B cell (primary cell): ENCODE measurements around the gene NUDT9. TPM values are rescaled to one million over a fixed set of nuclear protein-coding genes. Genes with fewer than 3 reads are reported as not detected.

Source experiments
- ATAC-seq: fragments of 200-7000 bp; cut with Tn5 transposase; one replicate; pipeline ENCODE4 v1.10.0; 2021; ENCODE audit warnings: low read depth, mild to moderate bottlenecking, moderate number of reproducible peaks, moderate library complexity
- CTCF ChIA-PET: fragments of 350-600 bp; sonication (Branson Sonifier 250); formaldehyde crosslinking; loops from one replicate; lab custom pipeline; 2021; ENCODE audit warnings: antibody characterized with exemption, inconsistent platforms; lab: Charles Lee
- POLR2A ChIA-PET: fragments of 350-600 bp; sonication (Branson Sonifier 250); formaldehyde crosslinking; loops from one replicate; lab custom pipeline; 2021; ENCODE audit warnings: antibody characterized with exemption; lab: Charles Lee
- DNase-seq: peaks from one replicate; pipeline ENCODE4 v3.0.0; 2013
- H2AFZ ChIP-seq: 2 replicates; pipeline ENCODE4 v1.6.1; 2012; ENCODE audit warnings: mild to moderate bottlenecking, low read depth, low read length; ENCODE audit not compliant: insufficient read depth, poor library complexity, severe bottlenecking
- H3K27ac ChIP-seq, 2 donors: 1 replicate in 1 of 2; 2 replicates in 1 of 2; pipeline ENCODE4 v1.5.1; 2012 to 2013; ENCODE audit warnings: low read length in 2 of 2, mild to moderate bottlenecking in 2 of 2, moderate library complexity in 1 of 2
- H3K27me3 ChIP-seq, 4 experiments: fragments of 200-600 bp in 1 of 4; sonication (generic) in 1 of 4; replicated peaks in 1 of 4; 1 replicate in 2 of 4; 2 replicates in 2 of 4; pipeline versions ENCODE4 v1.6.1 to v1.7.0; 2013 to 2016; ENCODE audit warnings: low read length in 3 of 4, mild to moderate bottlenecking in 2 of 4, mixed read lengths in 1 of 4, moderate library complexity in 1 of 4; ENCODE audit not compliant: insufficient read depth in 4 of 4, control insufficient read depth in 3 of 4; ENCODE audit errors: control extremely low read depth in 1 of 4
- H3K36me3 ChIP-seq, 2 experiments: replicated peaks in 1 of 2; 1 replicate in 1 of 2; 2 replicates in 1 of 2; pipeline versions ENCODE4 v1.6.1 to v1.7.1; 2013; ENCODE audit warnings: low read length in 1 of 2; ENCODE audit not compliant: insufficient read depth in 2 of 2, control insufficient read depth in 1 of 2; ENCODE audit errors: control extremely low read depth in 1 of 2, extremely low read depth in 1 of 2
- H3K4me1 ChIP-seq, 2 donors: fragments of 200-600 bp in 1 of 2; sonication (generic) in 1 of 2; 1 replicate in 1 of 2; 2 replicates in 1 of 2; pipeline versions ENCODE4 v1.5.1 to v1.6.1; 2013 to 2017; ENCODE audit warnings: low read length in 2 of 2; ENCODE audit not compliant: control insufficient read depth in 2 of 2, insufficient read depth in 2 of 2
- H3K4me2 ChIP-seq: replicated peaks from 2 replicates; pipeline ENCODE3; 2012; ENCODE audit warnings: mild to moderate bottlenecking, low read depth, low read length; ENCODE audit not compliant: poor library complexity, severe bottlenecking
- H3K4me3 ChIP-seq, 5 experiments: fragments of 200-600 bp in 1 of 5; sonication (generic) in 1 of 5; 1 replicate in 3 of 5; 2 replicates in 2 of 5; pipeline versions ENCODE4 v1.5.1 to v1.7.0; 2011 to 2016; ENCODE audit warnings: low read length in 4 of 5, mild to moderate bottlenecking in 4 of 5, low read depth in 2 of 5, control low read depth in 1 of 5, moderate library complexity in 1 of 5; ENCODE audit not compliant: insufficient read depth in 1 of 5; ENCODE audit errors: control extremely low read depth in 1 of 5, extremely low read depth in 1 of 5
- H3K79me2 ChIP-seq: fragments of 200-600 bp; sonication (generic); one replicate; pipeline ENCODE4 v1.6.0; 2016; ENCODE audit warnings: low read length; ENCODE audit not compliant: control insufficient read depth, insufficient read depth
- H3K9ac ChIP-seq: fragments of 200-600 bp; sonication (generic); 2 replicates; pipeline ENCODE4 v1.6.1; 2017; ENCODE audit warnings: mild to moderate bottlenecking, low read length, moderate library complexity
- H3K9me3 ChIP-seq, 3 donors: one replicate each; pipeline versions ENCODE4 v1.6.1 to v1.7.1; 2013; ENCODE audit warnings: low read length in 2 of 3; ENCODE audit not compliant: control insufficient read depth in 2 of 3, insufficient read depth in 1 of 3; ENCODE audit errors: control extremely low read depth in 1 of 3
- H4K20me1 ChIP-seq: 2 replicates; pipeline ENCODE4 v1.6.0; 2012; ENCODE audit warnings: mild to moderate bottlenecking, low read length; ENCODE audit not compliant: insufficient read depth, control insufficient read depth, poor library complexity, severe bottlenecking
- H3K27ac Mint-ChIP-seq: one replicate; pipeline ENCODE4 v1.8.0; 2021; ENCODE audit warnings: mixed read lengths
- H3K27me3 Mint-ChIP-seq: one replicate; pipeline ENCODE4 v1.8.0; 2021; ENCODE audit warnings: mixed read lengths
- H3K4me1 Mint-ChIP-seq: one replicate; pipeline ENCODE4 v1.8.0; 2021; ENCODE audit warnings: mixed read lengths
- H3K4me3 Mint-ChIP-seq: one replicate; pipeline ENCODE4 v1.8.0; 2021; ENCODE audit warnings: mixed read lengths
- H3K9me3 Mint-ChIP-seq: one replicate; pipeline ENCODE4 v1.8.0; 2022; ENCODE audit warnings: mixed read lengths; ENCODE audit not compliant: insufficient read depth
- CTCF ChIP-seq: fragments of 200-600 bp; IDR thresholded peaks from one replicate; pipeline ENCODE4 v1.8.0; 2022; ENCODE audit warnings: antibody characterized with exemption, mild to moderate bottlenecking
- EZH2 ChIP-seq: IDR thresholded peaks from 2 replicates; pipeline ENCODE4 v1.6.1; 2012; ENCODE audit warnings: borderline replicate concordance, low read depth, mild to moderate bottlenecking, moderate library complexity, low read length; ENCODE audit not compliant: insufficient read depth, poor library complexity, severe bottlenecking
- WGBS: methylation state at CpG from one replicate; pipeline ENCODE4 v1.1.5; 2013; ENCODE audit warnings: missing lambda C conversion rate; ENCODE audit not compliant: insufficient coverage; 5-methylcytosine and 5-hydroxymethylcytosine counted together
- intact Hi-C: fragments of 100-400 bp; cut with micrococcal nuclease; formaldehyde crosslinking; loops from one replicate; pipeline ENCODE4 v1.10.0; 2022
- polyA plus RNA-seq: library from polyadenylated mRNA; depleted of rRNA; stranded (reverse); fragments of >200 nt; gene quantifications from 2 replicates; pipeline ENCODE4 v1.2.3, GENCODE V29; 2012
- total RNA-seq, 2 donors: library from RNA; stranded (reverse); fragments of 120-200 nt in 1 of 2; gene quantifications; 1 replicate in 1 of 2; 2 replicates in 1 of 2; pipeline versions ENCODE4 v1.2.3 to v1.2.4, GENCODE V29; 2013 to 2022

NUDT9 gene
- total and polyA plus RNA-seq, 2 donors (not counting 1 experiment from before 2014, with no cell fraction given), result 10.0 to 17.5 TPM

- Histone ChIP-seq H3K9ac (no peak overlapping the region), H3K27me3 (peaks cover 0 to 4% (median 0%) of the 10 kb centered on the region in 4 experiments), H4K20me1 (no peaks in the 10 kb centered on the region), H3K27ac (no peak overlapping the region), H3K9me3 (no peaks in the 10 kb centered on the region), H2AFZ (no peak overlapping the region), H3K4me3 (no peak overlapping the region), H3K4me2 (no peak overlapping the region), H3K79me2 (no peaks in the 10 kb centered on the region), H3K36me3 (no peaks in the 10 kb centered on the region), H3K4me1 (peaks cover 10 to 13% of the 10 kb centered on the region in 2 donors)
- DNase-seq (no peak), ATAC-seq (no peak)
- TF ChIP-seq CTCF, result no peak
- TF ChIP-seq EZH2, result no peak
- Mint-ChIP-seq H3K4me3 (no peak overlapping the region), H3K27me3 (peaks cover 33% of the 10 kb centered on the region), H3K9me3 (no peaks in the 10 kb centered on the region), H3K4me1 (peaks cover 18% of the 10 kb centered on the region), H3K27ac (no peak overlapping the region)
- ChIA-PET CTCF (interaction anchor here (1.1 kb wide), 1 partner anchor 36 kb away, joined by 4 read pairs; no protein-coding TSS in a partner anchor), POLR2A (no interaction called here)
- 84% methylated on average over 2 of the region's 2 CpGs for WGBS
- intact Hi-C loops, result no loop called here
Measured at GRCh38 chr4:87410679-87411078, 11.7 kb upstream of the NUDT9 start.

GRCh38 chr4:87414816-87415215, 7.6 kb upstream of the NUDT9 start:
- ChIA-PET POLR2A (no interaction called here), CTCF (interaction anchor here (1.2 to 1.4 kb wide), 3 partner anchors 8 to 50 kb away, joined by 3 to 5 read pairs (median 4); no protein-coding TSS in a partner anchor)
- Histone ChIP-seq H3K36me3 (no peaks in the 10 kb centered on the region), H3K9ac (no peak overlapping the region), H3K9me3 (no peaks in the 10 kb centered on the region), H2AFZ (no peak overlapping the region), H3K27ac (no peak overlapping the region), H3K79me2 (no peaks in the 10 kb centered on the region), H3K4me2 (no peak overlapping the region), H4K20me1 (no peaks in the 10 kb centered on the region), H3K27me3 (peaks cover 0 to 4% (median 0%) of the 10 kb centered on the region in 4 experiments), H3K4me1 (no peaks in the 10 kb centered on the region), H3K4me3 (no peak overlapping the region)
- DNase-seq (no peak), ATAC-seq (no peak)
- Mint-ChIP-seq H3K9me3 (no peaks in the 10 kb centered on the region), H3K27ac (no peak overlapping the region), H3K4me1 (no peaks in the 10 kb centered on the region), H3K27me3 (peaks cover 20% of the 10 kb centered on the region), H3K4me3 (no peak overlapping the region)
- TF ChIP-seq EZH2 (no peak), CTCF (no peak)
- intact Hi-C loops, result no loop called here
